ENCODE results near the gene SEPTIN5.
"Not testable (repeated sequence)": the region's sequence is repeated elsewhere in the genome, so short reads cannot be mapped to it uniquely, and the experiment has no call there.

Gene SEPTIN5

GRCh38 chr22:19721330-19722177, 7.3 kb downstream of the SEPTIN5 start:
- DNase-seq: no peak

- no peak for DNase-seq
These were observed 8.1 kb downstream of the SEPTIN5 start for GRCh38 chr22:19722178-19722981.

- DNase-seq: no peak
These were observed 8.6 kb downstream of the SEPTIN5 start for GRCh38 chr22:19722982-19723231.

- no peak for DNase-seq
These were observed 9.1 kb downstream of the SEPTIN5 start, which contains the start of gene GP1BB for GRCh38 chr22:19723232-19723982. Gene GP1BB (plus strand): TSS chr22:19723539. CDS start chr22:19723570, 31 bp downstream.

- DNase-seq: no peak
These were observed 9.9 kb downstream of the SEPTIN5 start for GRCh38 chr22:19723983-19724827.

- no peak for DNase-seq
These were observed 10.8 kb downstream of the SEPTIN5 start for GRCh38 chr22:19724927-19725661.

- DNase-seq: not testable (repeated sequence)
These were observed 11.9 kb downstream of the SEPTIN5 start for GRCh38 chr22:19726064-19726788.

- no peak for DNase-seq
These were observed 13.2 kb downstream of the SEPTIN5 start for GRCh38 chr22:19727310-19728150.

- DNase-seq: no peak
These were observed 14.0 kb downstream of the SEPTIN5 start for GRCh38 chr22:19728271-19728670.

- no peak for DNase-seq
These were observed 14.5 kb downstream of the SEPTIN5 start for GRCh38 chr22:19728836-19729235.

GRCh38 chr22:19729507-19729906, 15.2 kb downstream of the SEPTIN5 start:
- DNase-seq: no peak

GRCh38 chr22:19730198-19730597, 15.9 kb downstream of the SEPTIN5 start:
- DNase-seq: no peak

GRCh38 chr22:19730655-19731360, 16.5 kb downstream of the SEPTIN5 start:
- peak; percentile 69 for DNase-seq

- no peak for DNase-seq
These were observed 17.2 kb downstream of the SEPTIN5 start for GRCh38 chr22:19731361-19732135.

- DNase-seq: no peak
These were observed 18.3 kb downstream of the SEPTIN5 start for GRCh38 chr22:19732403-19733113.

GRCh38 chr22:19733755-19734154, 19.5 kb downstream of the SEPTIN5 start:
- no peak for DNase-seq

GRCh38 chr22:19734163-19734562, 19.9 kb downstream of the SEPTIN5 start:
- DNase-seq: no peak

GRCh38 chr22:19734837-19735382, 20.6 kb downstream of the SEPTIN5 start:
- DNase-seq: no peak

All from NCI-H1092 (cell line).